Aorta (tissue), 5 donors: Measurements from ENCODE around the gene KBTBD4. TPM values are rescaled to one million over a fixed set of nuclear protein-coding genes. Genes with fewer than 3 reads are reported as not detected.

Source experiments
- ATAC-seq: fragments of 200-7000 bp; cut with Tn5 transposase; one replicate; pipeline ENCODE4 v1.9.1; 2022; ENCODE audit warnings: moderate library complexity; ENCODE audit not compliant: low FRiP score
- DNase-seq, 2 donors: peaks; one replicate each; pipeline ENCODE4 v3.0.0-alpha.2; 2020
- H3K27ac ChIP-seq, 2 donors: one replicate each; pipeline ENCODE4 v1.5.1; 2013; ENCODE audit warnings: low read length in 2 of 2, mild to moderate bottlenecking in 2 of 2, moderate library complexity in 2 of 2, control low read depth in 1 of 2, inconsistent platforms in 1 of 2, low read depth in 1 of 2
- H3K27me3 ChIP-seq, 2 donors: one replicate each; pipeline ENCODE4 v1.6.1; 2013; ENCODE audit warnings: control low read depth in 1 of 2, low read length in 1 of 2, mild to moderate bottlenecking in 1 of 2, moderate library complexity in 1 of 2; ENCODE audit not compliant: insufficient read depth in 2 of 2, control insufficient read depth in 1 of 2
- H3K36me3 ChIP-seq, 2 donors: one replicate each; pipeline ENCODE4 v1.6.1; 2013; ENCODE audit warnings: control low read depth in 1 of 2, low read length in 1 of 2, mild to moderate bottlenecking in 1 of 2; ENCODE audit not compliant: insufficient read depth in 2 of 2, control insufficient read depth in 1 of 2
- H3K4me1 ChIP-seq, 2 donors: one replicate each; pipeline ENCODE4 v1.6.1; 2013; ENCODE audit warnings: low read length in 2 of 2, control low read depth in 1 of 2, mild to moderate bottlenecking in 1 of 2, moderate library complexity in 1 of 2; ENCODE audit not compliant: insufficient read depth in 2 of 2, control insufficient read depth in 1 of 2
- H3K4me3 ChIP-seq, 2 donors: one replicate each; pipeline ENCODE4 v1.5.1; 2013; ENCODE audit warnings: low read length in 2 of 2, control low read depth in 1 of 2, mild to moderate bottlenecking in 1 of 2
- H3K9me3 ChIP-seq: one replicate; pipeline ENCODE4 v1.6.1; 2013; ENCODE audit warnings: mild to moderate bottlenecking, low read length; ENCODE audit not compliant: control insufficient read depth
- WGBS, 2 donors: extraction: QIAGEN DNeasy Blood & Tissue Kit; methylation state at CpG; one replicate each; pipeline ENCODE4 v1.1.7; 2013; 5-methylcytosine and 5-hydroxymethylcytosine counted together
- intact Hi-C, 2 donors: fragments of 100-400 bp; cut with DNase I; formaldehyde crosslinking; loops; one replicate each; pipeline versions ENCODE4 v1.14.2 to v1.15.0; 2022
- polyA plus RNA-seq, 2 donors: library from polyadenylated mRNA; stranded (reverse); fragments of 200-250 nt; gene quantifications; one replicate each; pipeline ENCODE4 v1.2.3, GENCODE V29; 2013
- total RNA-seq, 2 donors: library from RNA; stranded (reverse); fragmentation: NEBNext Ultra II Directional; extraction: Animal tissue kit (Norgen Biotek cat#: 25700); gene quantifications; one replicate each; pipeline ENCODE4 v1.2.1, GENCODE V29; 2021
- donor health status: healthy with polysubstance abuse.
- donor health status: Bipolar disorder and iron deficiency.
- donor health status: DM: no; HTN: no; CAD: no.
- donor health status: DM: no; HTN: no; CAD: no.
- donor health status: DM: yes; HTN: yes; CAD: no.

Gene KBTBD4
- total and polyA plus RNA-seq, 4 donors, result 8.9 to 13.5 (median 12.2) TPM

- H3K27me3 ChIP-seq, result no peaks in the 10 kb centered on the region
- WGBS, 2 donors, result 7 to 11% methylated on average over 6 of the region's 6 CpGs
- no peaks in the 10 kb centered on the region for H3K4me1 ChIP-seq
- no peaks in the 10 kb centered on the region for H3K36me3 ChIP-seq
- intact Hi-C loops, result no loop called here
- no peak overlapping the region for H3K27ac ChIP-seq
- ATAC-seq (no peak), DNase-seq (peak in 1 of 2 donors; percentile 22)
- H3K4me3 ChIP-seq, result no peak overlapping the region
- H3K9me3 ChIP-seq, result no peaks in the 10 kb centered on the region
These were observed 14.7 kb upstream of the KBTBD4 start for GRCh38 chr11:47593492-47593933.

- no peaks in the 10 kb centered on the region for H3K9me3 ChIP-seq
- no peak overlapping the region for H3K4me3 ChIP-seq
- intact Hi-C loops, result no loop called here
- no peaks in the 10 kb centered on the region for H3K4me1 ChIP-seq
- H3K27ac ChIP-seq, result no peak overlapping the region
- ATAC-seq (no peak), DNase-seq (peak in 1 of 2 donors; percentile 7)
- H3K36me3 ChIP-seq, result no peaks in the 10 kb centered on the region
- H3K27me3 ChIP-seq, result no peaks in the 10 kb centered on the region
- 76 to 83% methylated on average over 2 of the region's 2 CpGs for WGBS, 2 donors
These were observed 14.2 kb upstream of the KBTBD4 start for GRCh38 chr11:47592970-47593369.

- no peaks in the 10 kb centered on the region for H3K27me3 ChIP-seq
- H3K36me3 ChIP-seq, result no peaks in the 10 kb centered on the region
- intact Hi-C loops, result no loop called here
- no peak overlapping the region for H3K27ac ChIP-seq
- no peak for ATAC-seq
- H3K4me1 ChIP-seq, result no peaks in the 10 kb centered on the region
- peak in 1 of 2 donors; percentile 32 for DNase-seq
- no peaks in the 10 kb centered on the region for H3K9me3 ChIP-seq
- no peak overlapping the region for H3K4me3 ChIP-seq
- 68 to 73% methylated on average over 4 of the region's 4 CpGs for WGBS, 2 donors
These were observed 13.5 kb upstream of the KBTBD4 start for GRCh38 chr11:47592251-47592650.

DNA sequence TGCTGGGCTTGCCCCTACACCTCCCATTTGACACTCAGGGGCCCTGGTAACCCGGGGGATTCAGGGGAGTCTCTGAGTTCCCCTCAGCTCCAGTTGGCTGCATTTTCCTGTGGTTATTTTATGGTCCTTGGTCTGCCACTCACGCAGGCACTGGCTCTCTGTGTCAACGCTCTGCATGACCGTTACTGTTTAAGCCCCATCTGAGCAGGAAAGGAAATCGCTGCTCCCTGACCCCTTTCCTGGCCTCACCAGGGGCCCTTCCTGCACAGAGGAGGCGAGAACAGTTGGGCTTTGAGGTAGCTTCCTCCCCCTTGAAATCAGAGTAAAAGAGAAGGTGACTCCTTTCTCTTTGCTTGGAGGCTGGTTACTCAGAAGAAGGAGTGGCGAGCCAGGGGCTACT is 13.0 kb upstream of the KBTBD4 start:
- intact Hi-C loops, result no loop called here
- Histone ChIP-seq H3K4me3 (no peak overlapping the region), H3K9me3 (no peaks in the 10 kb centered on the region), H3K4me1 (no peaks in the 10 kb centered on the region), H3K36me3 (no peaks in the 10 kb centered on the region), H3K27me3 (no peaks in the 10 kb centered on the region), H3K27ac (no peak overlapping the region)
- DNase-seq (peak in 1 of 2 donors; percentile 11), ATAC-seq (no peak)
- 67 to 71% methylated on average over 7 of the region's 7 CpGs for WGBS, 2 donors

DNA sequence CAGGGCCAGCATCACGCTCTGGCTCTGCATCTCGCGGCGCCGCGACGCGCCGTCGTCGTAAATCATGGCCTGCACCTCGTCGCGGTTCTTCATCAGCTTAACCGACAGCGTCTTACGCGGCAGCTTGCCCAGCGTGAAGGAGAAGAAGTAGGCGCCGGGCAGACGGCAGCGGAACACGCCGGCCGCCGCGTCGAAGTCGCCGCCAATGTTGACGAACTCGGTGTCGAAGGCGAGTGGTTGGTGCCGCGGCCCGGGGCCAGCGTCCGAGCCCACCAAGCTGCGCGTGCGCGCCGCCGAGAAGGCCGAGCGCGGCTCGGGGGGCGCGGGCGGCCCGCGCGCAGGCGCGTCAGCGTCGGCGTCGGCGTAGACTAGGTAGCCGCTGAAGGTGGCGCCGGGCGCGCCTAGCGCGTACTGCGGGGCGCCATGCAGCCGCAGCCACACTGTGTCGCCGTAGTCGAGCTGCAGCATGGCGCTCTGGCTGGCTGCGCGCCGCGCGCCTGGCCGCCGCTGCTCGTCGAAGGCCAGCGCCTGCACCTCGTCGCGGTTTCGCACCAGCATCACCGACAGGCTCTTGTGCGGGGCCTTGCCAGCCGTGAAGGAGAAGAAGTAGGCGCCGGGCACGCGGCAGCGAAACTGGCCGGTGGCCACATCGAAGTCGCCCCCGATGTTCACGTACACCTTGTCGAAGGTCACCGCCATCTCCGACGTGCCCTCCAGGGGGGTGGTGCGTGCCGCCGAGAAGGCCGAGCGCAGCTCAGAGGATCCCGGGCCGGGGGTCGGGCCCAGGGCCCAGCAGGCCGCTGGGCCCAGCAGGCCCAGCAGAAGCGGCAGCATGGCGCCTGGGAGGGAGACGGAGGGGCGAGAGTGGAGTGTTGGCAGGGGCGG is 11.4 kb upstream of the KBTBD4 start:
- H3K27me3 ChIP-seq, result no peaks in the 10 kb centered on the region
- intact Hi-C loops, result no loop called here
- no peaks in the 10 kb centered on the region for H3K9me3 ChIP-seq
- H3K4me1 ChIP-seq, result no peaks in the 10 kb centered on the region
- no peaks in the 10 kb centered on the region for H3K36me3 ChIP-seq
- H3K27ac ChIP-seq, result no peak overlapping the region
- DNase-seq (peak in 1 of 2 donors; percentile 29), ATAC-seq (no peak)
- WGBS, 2 donors, result 27 to 28% methylated on average over 91 to 122 of the region's 122 CpGs
- peak overlapping the region in 1 of 2 donors; percentile 3 for H3K4me3 ChIP-seq

- H3K4me1 ChIP-seq, result no peaks in the 10 kb centered on the region
- WGBS, 2 donors, result 26 to 29% methylated on average over 50 to 51 of the region's 51 CpGs
- peak in 1 of 2 donors; percentile 33 for DNase-seq
- H3K36me3 ChIP-seq, result no peaks in the 10 kb centered on the region
- peak overlapping the region in 1 of 2 donors; percentile 3 for H3K4me3 ChIP-seq
- ATAC-seq, result peak; percentile 42
- H3K27ac ChIP-seq, result no peak overlapping the region
- intact Hi-C loops, result no loop called here
- no peaks in the 10 kb centered on the region for H3K27me3 ChIP-seq
- no peaks in the 10 kb centered on the region for H3K9me3 ChIP-seq
These were observed 10.8 kb upstream of the KBTBD4 start for GRCh38 chr11:47589584-47589976.

DNA sequence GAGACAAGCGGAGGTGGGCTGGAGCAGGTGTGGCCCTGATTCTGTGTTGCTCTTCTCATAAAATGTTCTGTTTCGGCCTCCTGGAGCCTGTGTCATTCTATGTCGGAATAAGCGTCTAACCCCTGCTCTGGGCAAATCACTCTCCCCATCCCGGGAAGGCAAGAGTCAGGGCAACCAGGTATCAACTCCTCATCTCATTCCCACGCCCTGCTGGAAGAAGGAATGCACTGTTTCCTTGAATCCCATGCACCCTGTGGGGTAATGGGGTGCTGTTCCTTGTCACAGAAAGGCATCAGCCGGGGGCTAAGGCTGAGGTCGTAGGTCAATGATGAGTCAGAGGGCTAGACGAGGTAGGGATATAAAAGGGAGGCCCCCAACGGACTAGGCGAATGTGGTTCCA is 10.3 kb upstream of the KBTBD4 start:
- H3K27ac ChIP-seq, result no peak overlapping the region
- intact Hi-C loops, result no loop called here
- DNase-seq (peak in 1 of 2 donors; percentile 0), ATAC-seq (no peak)
- peaks cover 0 to 2% of the 10 kb centered on the region in 2 donors for H3K36me3 ChIP-seq
- no peak overlapping the region for H3K4me3 ChIP-seq
- H3K27me3 ChIP-seq, result no peaks in the 10 kb centered on the region
- H3K4me1 ChIP-seq, result no peaks in the 10 kb centered on the region
- H3K9me3 ChIP-seq, result no peaks in the 10 kb centered on the region
- WGBS, 2 donors, result 80 to 85% methylated on average over 11 of the region's 11 CpGs

GRCh38 chr11:47587723-47588326 is 9.1 kb upstream of the KBTBD4 start:
- no peaks in the 10 kb centered on the region for H3K9me3 ChIP-seq
- peak; percentile 61 for ATAC-seq
- H3K27ac ChIP-seq, result no peak overlapping the region
- H3K27me3 ChIP-seq, result no peaks in the 10 kb centered on the region
- peak; percentile 80 to 90 for DNase-seq
- no peaks in the 10 kb centered on the region for H3K4me1 ChIP-seq
- intact Hi-C loops, result no loop called here
- H3K4me3 ChIP-seq, result no peak overlapping the region
- whole genome bisulfite sequencing, 2 donors, result 80 to 89% methylated on average over 14 of the region's 14 CpGs
- H3K36me3 ChIP-seq, result peaks cover 5 to 6% of the 10 kb centered on the region in 2 donors
